D721Med (cell line): Measurements from ENCODE around the gene TGFBR3L.

Source experiments
- DNase-seq: peaks from one replicate; pipeline ENCODE4 v3.0.0; 2011; ENCODE audit warnings: low spot score; ENCODE audit not compliant: insufficient read length
- FAIRE-seq: peaks from 2 replicates; lab custom pipeline; 2011; peaks lifted over from hg19 to GRCh38; lab: Jason Lieb, UNC
- CTCF ChIP-seq: IDR thresholded peaks from 2 replicates; pipeline ENCODE4 v1.5.1; 2012; ENCODE audit warnings: mild to moderate bottlenecking, control low read depth; ENCODE audit not compliant: insufficient read depth; ENCODE audit errors: missing control alignments

Gene TGFBR3L

DNA sequence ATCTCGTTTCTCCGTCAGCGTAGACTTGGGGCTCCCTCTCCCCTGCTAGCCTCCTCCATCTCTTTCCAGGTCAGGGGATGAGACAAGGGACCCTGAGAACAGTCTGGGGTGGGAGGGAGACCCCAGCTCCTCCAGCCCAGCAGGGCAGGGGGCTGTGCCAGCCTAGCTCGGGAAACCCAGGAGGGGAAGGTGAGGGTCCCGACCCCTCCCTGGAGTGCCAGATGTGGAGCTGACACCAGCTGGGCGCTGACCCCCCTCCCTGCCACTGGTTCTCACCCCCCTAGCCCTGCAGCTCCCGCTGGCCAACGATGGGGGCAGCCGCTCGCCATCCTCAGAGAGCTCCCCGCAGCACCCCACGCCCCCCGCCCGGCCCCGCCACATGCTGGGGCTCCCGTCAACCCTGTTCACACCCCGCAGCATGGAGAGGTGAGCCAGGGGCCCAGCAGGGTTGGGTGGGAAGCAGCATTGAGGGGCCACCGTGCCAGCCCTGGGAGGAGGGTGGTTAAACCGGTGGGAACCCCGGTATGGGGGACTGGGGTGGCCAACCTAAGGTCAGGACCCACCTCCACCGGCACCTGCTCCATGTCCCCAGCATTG is 5.1 kb upstream of the TGFBR3L start:
- no peak for TF ChIP-seq CTCF
- DNase-seq (no peak), FAIRE-seq (no peak)

- FAIRE-seq (no peak), DNase-seq (no peak)
- TF ChIP-seq CTCF = no peak
Measured at GRCh38 chr19:7910321-7911161, 4.1 kb upstream of the TGFBR3L start.

DNA sequence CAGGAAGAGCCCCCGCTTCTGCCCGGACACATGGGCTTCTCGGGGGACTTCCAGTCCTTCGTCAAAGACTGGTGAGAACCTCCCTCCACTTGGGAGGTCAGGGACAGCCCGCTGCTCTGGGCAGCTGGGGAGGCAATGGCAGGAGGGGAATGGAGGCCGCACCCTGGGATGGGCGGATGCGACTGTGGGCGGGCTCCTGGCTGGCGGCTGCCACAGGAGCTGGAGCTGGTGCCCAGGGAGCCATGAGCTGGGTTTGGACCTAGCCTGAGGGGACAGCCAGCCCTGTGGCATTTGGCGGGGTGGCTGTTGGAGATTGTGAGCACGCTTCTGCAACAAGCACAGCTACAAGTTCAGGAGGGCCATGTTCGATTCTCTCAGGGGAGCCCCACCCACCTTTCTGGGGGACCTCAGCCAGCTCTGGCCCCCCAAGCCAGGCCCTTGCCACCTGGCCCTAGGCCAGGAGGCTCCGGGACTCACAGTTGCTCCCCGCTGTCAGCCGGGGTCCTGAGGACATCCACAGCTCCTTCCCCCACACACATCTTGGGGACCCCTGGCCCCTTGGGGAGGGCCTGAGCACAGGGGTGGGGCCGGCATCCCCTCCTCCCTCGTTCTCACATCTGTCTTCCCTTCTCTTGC is 3.0 kb upstream of the TGFBR3L start:
- FAIRE-seq = no peak

GRCh38 chr19:7912144-7912696 is 2.4 kb upstream of the TGFBR3L start:
- no peak for TF ChIP-seq CTCF
- DNase-seq = no peak
- FAIRE-seq = no peak

More for the DNA sequence above, 3.0 kb upstream of the TGFBR3L start:
- no peak for DNase-seq
- no peak for TF ChIP-seq CTCF

DNA sequence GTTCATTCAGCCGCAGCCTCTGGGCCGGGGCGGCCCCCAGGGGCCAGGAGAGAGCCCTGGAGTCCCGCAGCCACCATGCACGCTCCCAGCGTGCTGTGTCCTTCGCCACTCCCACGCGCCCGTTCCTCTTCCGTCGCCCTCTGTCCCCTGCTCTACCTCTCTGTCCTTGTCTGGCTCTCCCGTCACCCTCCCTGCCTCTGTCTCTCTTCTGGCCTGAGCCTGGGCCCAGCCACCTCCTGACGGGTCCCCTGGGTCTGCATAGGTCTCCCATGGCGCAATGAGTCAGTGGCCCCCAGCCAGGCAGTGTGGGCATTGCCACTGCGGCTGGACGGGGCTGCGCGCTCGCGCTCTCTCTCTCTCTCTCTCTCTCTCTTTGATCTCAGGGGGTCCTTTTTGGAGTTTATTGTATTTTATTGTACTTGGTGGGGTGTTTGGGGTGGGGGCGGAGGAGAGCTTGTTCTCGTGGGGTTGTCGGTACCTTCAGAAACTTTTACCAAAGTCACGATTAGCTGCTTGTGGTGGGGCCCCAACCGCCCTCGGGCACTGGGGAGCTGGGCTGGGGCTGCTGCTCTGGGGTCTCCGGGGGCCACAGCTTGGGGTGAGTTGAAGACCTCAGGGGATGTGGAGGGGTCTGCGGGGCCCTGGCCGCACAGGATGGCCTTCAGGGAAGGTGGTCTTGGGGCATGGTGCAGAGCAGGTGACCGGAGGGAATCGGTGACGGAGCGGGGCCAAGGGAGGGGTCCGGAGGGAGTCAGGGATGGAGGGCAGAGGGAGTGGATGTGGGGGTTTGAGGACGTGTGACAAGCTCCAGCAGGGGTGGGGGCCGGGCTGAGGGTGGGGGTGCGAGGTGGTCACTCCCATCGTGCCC is 1.7 kb upstream of the TGFBR3L start:
- DNase-seq (no peak), FAIRE-seq (no peak)
- no peak for TF ChIP-seq CTCF

DNA sequence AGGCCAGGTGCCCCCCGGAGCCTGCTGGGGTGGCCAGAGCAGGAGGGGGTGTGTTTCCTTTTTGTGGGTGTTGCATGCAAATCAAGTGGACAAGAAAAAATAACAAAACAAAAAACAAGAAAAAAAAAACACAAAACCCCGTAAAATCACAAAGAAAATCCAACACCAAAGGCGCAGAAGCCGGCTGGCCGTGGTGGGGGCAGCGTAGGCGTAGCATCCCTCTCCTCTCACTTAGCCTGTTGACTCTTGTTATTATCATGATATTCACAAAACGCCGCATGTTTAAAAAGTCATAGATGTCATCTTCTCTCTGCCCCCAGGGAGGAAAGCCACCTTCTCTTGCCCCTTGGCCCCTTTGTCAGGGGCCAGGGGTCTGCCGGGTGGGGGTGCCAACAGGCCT is 978 bp upstream of the TGFBR3L start:
- no peak for TF ChIP-seq CTCF
- DNase-seq (no peak), FAIRE-seq (no peak)
